NCI-H2171 (cell line): ENCODE measurements around the gene RASIP1.
"Not testable (repeated sequence)": the region's sequence is repeated elsewhere in the genome, so short reads cannot be mapped to it uniquely, and the experiment has no call there.

Experiments
- DNase-seq: peaks from one replicate; lab custom pipeline; 2025; lab: John Stamatoyannopoulos, UW

RASIP1 gene

GRCh38 chr19:48711106-48711662, 29.2 kb downstream of the RASIP1 start:
- no peak for DNase-seq

DNA sequence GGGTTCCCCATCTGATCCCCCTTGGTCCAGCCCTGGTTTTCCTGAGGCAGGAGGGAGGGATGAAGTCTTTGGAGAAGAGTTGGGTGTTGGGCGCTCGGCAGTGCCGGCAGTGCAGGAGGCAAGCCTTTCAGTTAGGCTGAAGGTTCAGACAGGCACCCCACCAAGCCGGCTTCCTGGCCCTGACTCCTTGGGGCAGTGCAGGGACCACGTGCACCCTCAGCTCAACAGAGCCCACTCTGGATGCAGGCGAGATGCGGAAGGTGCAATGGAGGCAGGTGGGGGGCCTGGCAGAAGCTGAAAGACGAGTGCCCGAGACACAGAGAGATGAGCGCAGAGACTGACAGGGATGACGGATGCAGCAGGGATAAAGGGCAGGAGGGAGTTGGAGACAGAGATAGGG, 31.9 kb downstream of the RASIP1 start:
- no peak for DNase-seq

DNA sequence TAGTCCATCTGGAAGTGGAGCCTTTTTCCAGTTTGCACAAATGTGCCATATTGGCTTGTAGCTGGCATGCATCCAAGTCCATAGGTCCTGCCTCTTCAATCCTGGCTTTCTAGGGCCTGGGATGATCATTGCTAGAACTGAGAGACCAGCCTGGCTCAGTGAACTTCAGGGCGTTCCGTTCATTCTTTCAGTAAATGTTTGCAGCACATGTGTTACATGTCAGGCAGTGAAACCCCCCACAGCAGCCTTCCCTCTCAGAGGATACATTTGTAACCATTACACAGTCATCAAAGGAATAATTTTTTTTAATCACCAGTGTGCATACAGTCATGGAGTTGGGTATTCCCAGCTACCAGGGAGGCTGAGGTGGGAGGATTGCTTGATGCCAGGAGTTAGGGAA, 35.0 kb downstream of the RASIP1 start:
- DNase-seq, result no peak

DNA sequence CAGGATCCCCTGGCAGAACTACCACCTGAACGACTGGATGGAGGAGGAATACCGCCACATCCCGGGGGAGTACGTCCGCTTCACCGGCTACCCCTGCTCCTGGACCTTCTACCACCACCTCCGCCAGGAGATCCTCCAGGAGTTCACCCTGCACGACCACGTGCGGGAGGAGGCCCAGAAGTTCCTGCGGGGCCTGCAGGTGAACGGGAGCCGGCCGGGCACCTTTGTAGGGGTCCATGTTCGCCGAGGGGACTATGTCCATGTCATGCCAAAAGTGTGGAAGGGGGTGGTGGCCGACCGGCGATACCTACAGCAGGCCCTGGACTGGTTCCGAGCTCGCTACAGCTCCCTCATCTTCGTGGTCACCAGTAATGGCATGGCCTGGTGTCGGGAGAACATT, 37.1 kb downstream of the RASIP1 start:
- no peak for DNase-seq

GRCh38 chr19:48702701-48703100, 37.7 kb downstream of the RASIP1 start:
- DNase-seq, result no peak

GRCh38 chr19:48698046-48698445, 42.4 kb downstream of the RASIP1 start:
- DNase-seq, result no peak

DNA sequence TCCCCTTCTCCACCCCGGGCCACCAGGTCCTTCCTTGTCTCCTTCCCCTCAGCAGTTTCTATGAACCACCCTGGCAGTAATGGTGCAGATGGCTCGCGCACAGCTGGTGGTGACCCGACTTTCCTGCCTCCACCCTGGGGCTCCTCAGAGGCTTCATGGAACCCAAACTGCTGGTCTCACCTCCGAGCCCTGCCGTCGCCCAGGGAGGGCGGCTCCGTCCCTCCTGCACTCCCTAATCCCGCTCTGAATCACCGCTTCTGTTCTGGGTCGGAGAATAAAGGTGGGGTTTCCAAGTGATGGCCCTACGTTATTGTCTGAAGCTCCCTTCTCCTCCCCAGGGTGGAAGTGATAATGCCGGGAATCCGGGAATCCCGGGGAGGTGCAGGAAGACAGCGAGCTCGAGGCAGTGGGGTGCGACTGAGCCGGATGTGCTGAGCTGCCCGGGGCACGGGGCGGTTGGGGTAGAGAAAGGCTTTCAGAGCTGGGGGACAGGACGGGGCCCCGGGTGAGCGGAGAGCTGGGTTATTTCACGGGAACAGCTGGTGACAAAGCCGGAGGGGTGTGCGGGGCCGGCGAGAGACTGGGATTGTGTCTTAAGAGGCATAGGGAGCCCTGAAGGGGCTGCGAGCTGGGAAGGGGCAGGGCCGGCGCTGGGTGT, 43.9 kb downstream of the RASIP1 start:
- peak; percentile 21 for DNase-seq

DNA sequence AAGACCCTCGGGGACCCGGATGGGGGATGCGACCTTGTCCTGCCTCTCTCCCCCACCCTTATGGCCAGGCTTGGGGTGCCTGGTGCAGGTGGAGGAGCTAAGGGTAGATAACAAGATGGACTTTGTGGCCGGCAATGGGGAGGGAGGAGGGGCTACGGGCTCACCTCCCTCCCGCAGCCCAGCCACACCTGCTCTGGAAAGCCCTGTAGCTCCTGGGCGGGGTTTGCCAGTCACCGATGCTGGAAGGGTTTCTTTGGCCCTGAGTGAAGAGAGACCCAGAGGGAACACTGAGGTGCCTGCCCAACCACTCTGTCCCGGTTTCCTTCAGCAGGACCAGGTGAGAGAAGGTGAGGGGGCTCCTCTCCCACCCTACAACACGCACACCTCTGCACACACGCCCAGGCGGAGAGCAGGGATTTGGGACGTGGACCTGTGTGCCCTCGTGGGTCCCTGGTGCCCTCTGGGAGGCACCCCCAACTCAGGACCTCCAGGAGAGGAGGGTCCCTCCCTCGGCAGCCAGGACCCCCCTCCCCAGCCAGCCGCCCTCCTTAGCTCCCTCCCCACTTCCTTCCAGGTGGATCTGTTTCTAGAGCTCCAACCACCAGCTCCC, 44.6 kb downstream of the RASIP1 start, which contains the start of gene FUT2:
Gene FUT2, plus strand, starts transcription at position 229 of the 610 bp plus-strand sequence. CDS start 6,986 bp downstream, outside the sequence.
- peak; percentile 32 for DNase-seq

DNA sequence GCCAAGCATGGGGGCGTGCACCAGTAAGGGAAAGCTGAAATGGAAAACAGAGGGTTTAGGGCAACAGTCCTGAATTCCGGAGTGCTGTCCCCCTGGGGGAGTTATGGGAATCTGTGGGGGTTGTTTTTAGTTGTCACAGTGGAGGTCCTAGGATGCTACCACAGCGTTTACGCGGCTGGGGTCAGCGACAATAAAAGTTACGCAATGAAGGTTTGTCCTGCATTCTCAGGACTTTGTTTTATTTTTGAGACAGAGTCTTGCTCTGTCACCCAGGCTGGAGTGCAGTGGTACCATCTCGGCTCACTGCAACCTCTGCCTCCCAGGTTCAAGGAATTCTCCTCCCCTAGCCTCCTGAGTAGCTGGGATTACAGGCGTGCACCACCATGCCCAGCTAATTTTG, 46.8 kb downstream of the RASIP1 start:
- not testable (repeated sequence) for DNase-seq

- no peak for DNase-seq
Observed at GRCh38 chr19:48689449-48689848, 51.0 kb downstream of the RASIP1 start.

GRCh38 chr19:48687776-48688175, 52.6 kb downstream of the RASIP1 start:
- no peak for DNase-seq

DNA sequence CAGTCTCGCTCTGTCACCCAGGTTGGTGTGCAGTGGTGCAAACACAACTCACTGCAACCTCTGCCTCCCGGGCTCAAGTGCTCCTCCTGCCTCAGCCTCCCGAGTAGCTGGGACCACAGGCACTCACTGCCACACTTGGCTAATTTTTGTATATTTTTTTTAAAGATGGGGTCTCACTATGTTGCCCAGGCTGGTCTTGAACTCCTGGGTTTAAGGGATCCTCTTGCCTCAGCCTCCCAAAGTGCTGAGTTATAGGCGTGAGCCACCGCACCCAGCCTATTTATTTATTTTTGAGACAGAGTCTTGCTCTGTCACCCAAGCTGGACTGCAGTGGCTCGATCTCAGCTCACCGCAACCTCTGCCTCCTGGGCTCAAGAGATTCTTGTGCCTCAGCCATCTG, 53.8 kb downstream of the RASIP1 start:
- DNase-seq, result not testable (repeated sequence)

- no peak for DNase-seq
Observed at GRCh38 chr19:48686088-48686487, 54.3 kb downstream of the RASIP1 start.

DNA sequence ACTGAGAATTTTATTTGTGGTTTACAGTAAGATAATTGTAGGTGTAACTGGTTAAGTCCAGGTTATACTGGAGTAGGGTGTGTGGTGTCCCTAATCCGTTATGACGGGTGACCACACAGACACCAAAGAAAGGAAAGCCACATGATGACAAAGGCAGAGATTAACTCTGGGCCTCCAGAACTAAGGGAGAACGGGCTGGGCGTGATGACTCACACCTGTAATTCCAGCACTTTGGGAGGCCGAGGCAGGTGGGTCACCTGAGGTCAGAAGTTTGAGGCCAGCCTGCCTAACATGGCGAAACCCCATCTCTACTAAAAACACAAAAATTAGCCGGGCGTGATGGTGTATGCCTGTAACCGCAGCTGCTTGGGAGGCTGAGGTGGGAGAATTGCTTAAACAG, 54.8 kb downstream of the RASIP1 start:
- no peak for DNase-seq

DNA sequence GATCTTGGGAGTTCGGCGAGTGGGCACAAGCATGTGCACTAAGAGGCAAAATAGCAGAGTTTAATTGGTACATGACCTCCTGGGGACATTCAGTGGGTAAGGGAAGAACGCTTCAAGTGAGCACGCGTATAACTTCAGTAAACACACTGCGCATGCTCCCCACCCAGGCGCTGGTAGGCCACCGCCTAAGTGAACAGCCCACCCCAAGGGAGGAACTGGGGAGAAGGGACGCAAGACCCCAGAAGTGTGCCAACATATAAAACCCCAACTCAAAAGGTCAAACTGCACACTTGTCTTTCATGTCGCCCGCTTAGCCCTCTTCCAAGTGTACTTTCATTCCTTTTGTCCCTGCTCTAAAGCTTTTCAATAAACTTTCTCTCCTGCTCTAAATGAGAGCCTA, 57.1 kb downstream of the RASIP1 start:
- no peak for DNase-seq

GRCh38 chr19:48681127-48681470, 59.3 kb downstream of the RASIP1 start:
- DNase-seq, result no peak

DNA sequence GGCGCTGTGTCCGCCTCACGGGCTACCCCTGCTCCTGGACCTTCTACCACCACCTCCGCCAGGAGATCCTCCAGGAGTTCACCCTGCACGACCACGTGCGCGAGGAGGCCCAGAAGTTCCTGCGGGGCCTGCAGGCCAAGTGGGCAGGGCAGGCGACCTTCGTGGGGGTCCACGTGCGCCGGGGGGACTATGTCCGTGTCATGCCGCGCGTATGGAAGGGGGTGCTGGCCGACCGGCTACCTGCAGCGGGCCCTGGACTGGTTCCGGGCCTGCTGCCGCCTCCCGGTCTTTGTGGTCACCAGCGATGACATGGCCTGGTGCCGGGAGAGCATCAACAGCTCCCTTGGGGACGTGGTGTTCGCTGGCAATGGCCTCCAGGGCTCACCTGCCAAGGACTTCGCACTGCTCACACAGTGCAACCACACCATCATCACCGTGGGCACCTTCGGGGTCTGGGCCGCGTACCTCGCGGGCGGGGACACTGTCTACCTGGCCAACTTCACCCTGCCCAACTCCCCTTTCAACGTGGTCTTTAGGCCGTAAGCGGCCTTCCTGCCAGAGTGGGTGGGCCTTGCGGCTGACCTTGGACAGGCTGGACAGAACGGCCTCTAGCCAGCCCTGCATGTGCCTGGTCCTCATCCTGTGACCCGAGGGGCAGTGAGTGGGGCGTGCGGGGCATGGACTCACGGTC, 59.8 kb downstream of the RASIP1 start:
- no peak for DNase-seq

DNA sequence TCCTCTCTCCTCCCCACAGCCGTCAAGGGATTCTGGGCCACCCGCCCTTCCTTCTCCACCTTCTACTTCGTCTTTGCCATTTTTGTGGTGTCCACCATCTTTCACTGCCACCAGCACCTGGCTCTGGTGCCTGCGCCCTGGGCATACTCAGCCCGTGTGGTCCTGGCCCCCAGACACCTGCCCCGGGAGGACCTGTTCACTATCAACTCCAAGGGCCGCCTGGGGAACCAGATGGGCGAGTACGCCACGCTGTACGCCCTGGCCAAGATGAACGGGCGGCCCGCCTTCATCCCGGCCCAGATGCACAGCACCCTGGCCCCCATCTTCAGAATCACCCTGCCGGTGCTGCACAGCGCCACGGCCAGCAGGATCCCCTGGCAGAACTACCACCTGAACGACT, 60.4 kb downstream of the RASIP1 start:
- not testable (repeated sequence) for DNase-seq

GRCh38 chr19:48678201-48678600, 62.2 kb downstream of the RASIP1 start:
- DNase-seq, result no peak

DNA sequence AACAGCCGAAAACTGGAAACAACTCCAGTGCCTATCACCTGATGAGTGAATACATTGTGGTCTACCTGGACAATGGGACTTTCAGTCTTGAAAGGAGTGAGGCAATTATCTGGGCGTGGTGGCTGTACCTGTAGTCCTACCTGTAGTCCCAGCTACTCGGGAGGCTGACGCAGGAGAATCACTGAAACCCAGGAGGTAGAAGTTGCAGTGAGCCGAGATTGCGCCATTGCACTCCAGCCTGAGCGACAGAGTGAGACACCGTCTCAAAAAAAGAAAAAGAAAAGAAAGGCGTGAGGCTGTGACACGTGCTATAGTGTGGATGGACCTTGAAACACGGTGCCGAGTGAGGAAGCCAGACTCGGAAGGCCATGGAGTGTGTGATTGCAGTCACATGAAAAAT, 63.5 kb downstream of the RASIP1 start:
- no peak for DNase-seq

DNA sequence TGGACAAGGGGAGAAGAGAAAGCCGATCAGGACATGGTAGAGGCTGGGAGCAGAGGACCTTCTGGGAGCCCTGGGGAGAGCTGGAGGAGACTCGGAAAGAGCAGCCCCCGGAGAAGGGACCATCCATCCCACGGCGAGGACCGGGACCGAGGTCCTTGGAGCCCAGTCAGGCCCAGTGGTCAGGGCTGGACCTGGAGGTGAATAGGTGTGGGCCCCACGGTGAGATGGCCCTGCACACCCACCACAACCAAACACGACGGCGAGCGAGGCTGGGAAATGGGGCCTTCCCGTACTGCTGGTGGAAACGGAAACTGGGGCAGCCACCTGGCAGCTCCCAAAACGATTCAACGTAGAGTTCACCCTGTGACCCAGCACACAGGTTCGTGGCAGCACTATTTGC, 63.9 kb downstream of the RASIP1 start:
- DNase-seq, result no peak

GRCh38 chr19:48674921-48675824, 65.2 kb downstream of the RASIP1 start:
- peak; percentile 85 for DNase-seq
